ENCODE measurements around the gene THSD7A.

THSD7A gene

DNA sequence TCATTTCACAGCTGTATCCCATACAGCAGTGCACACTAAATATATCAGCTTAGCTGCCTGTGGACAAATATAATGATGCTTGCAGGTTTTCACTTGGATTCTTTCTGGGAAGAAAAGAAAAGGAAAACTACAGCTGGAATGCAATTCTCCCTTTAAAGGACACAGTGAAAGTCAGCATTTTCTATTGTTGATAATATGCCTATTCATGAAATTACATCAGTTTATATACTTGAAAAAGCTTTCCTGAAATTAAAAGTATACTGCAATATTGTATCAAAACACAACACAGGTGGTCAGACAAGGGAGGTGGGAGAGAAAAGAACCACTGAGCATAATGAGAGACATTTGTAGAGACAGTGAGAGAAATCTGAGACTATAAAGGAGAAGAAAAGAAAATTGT is 20.3 kb downstream of the THSD7A start:
- no peak for DNase-seq

DNA sequence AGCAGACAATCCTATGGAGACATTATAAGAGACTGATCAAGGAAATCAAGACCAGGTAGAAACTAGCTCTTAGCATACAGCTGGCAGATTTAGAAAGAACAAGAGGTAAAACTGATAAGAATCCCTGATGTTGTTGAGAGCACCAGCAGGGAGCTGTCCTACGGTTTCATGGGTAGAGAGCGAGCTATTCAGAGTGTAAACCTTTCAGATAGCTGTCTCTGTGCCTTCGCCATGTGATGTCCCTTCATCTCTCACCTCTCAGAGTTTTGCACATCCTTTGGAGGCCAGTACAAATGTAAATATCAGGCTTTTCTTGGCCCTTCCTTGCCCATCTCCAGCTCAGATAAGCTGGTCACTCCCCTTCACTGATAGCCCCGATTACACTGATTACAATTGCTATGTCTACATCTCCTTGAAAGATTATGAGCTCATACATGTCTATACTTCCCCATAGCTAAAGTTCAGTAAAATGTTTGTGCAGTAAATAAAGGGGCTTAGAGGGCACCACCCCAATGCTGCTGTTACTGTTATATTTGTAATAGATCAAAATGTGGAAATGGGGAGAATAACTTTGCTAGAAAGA is 21.9 kb downstream of the THSD7A start:
- no peak for DNase-seq

DNA sequence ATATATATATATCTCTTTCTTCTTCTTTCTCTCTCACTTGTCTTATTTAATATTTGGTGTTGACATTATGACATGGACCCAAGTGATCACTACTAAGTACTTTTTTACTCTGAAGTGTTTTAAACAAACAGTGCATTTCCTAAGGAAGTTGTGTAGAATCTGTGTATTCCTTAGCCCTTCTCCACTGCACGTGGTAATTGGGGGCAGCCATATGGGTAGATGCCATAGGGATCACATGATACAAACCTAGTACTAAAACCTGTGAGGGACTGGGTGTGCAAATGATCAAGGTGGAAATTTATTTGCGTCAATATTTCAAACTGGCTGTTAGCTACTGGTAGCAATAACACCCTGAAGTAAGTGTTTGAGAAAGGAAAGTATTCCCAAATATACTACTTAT is 25.0 kb downstream of the THSD7A start:
- DNase-seq, result no peak

DNA sequence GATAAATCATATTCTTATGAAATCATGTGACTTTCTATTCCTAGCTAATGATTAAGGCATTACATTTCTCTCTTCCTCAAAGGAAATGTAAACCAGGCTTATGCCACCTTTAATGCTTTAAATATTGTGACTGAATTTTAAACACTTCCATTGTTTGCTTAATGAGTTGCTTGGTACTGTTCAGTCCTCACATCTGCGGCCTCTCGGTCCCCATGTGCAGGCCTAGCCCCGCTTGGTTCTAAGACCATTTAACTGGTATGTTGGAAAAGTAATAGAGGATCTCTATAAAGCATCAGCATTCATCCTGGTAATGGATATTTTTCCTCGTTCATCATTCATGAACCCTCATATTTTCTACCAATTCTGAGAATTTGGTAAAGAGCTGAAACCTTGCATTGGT is 27.4 kb downstream of the THSD7A start:
- DNase-seq, result no peak

DNA sequence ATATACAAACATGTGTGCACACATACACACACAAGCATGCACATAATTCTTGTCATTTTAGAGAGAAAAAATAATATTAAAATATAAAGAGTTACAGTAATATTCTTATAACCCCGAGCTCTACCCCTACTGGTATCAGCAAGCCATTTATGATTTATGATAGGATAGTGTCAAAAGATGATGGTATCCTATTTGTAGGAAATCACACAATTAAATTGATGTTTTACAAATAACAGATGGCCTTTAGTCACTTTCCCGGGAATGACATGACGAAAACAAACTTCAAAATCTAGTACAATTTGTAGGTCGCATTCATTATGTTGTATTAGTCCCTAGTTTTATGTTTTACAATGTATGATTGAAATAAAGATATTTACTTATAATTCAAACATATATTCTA is 36.8 kb downstream of the THSD7A start:
- DNase-seq, result no peak

DNA sequence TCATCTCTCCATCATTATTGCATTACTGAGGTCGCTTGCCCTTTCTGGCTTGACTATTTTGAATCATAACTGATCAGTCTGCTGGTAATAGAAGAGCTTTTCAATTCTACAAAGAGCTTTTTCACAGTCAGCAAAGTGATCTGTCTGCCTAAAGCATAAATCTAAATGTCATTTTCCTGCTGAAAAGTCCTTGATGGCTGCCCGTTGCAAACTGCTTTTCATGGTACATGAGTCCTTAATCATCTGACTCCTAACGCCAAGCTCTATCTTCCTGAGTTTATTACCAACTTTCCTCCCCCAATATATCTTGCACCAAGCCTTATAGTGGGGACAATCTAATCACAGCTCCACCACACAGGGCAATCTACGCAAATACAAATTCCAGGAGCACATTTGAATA is 39.8 kb downstream of the THSD7A start:
- no peak for DNase-seq

DNA sequence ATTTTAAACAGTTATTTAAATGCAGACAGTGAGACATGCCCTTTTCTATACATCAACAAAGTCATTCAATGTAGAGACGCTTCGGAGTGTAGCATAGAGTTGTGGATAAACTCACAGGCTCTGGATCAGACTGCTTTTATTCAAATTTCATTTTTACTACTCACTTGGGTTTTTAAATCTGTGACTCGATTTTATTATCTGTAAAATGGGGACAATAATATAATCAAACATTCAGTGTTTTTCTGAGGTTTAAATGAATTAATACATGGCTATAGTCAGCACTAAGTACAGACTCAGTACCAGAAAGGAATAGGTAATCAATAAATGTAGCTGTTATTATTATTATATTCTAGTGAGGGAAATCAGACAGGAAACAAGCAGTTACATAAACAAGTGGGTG is 43.4 kb downstream of the THSD7A start:
- DNase-seq, result no peak

DNA sequence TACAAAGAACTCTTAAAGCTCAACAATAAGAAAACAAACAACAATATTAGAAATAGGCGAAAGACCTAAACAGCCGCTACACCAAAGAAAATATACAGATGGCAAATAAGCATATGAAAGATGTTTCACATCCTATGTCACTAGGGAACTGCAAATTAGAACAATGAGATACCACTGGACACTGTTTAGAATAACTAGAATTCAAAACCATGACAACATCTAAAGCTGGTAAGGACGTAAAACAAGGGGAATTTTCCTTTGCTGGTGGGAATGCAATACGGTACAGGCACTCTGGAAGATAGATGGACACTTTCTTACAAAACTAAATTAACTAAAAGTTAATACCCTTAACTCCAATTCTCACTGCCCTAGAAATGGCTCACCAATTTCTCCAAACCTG is 44.5 kb downstream of the THSD7A start:
- no peak for DNase-seq

DNA sequence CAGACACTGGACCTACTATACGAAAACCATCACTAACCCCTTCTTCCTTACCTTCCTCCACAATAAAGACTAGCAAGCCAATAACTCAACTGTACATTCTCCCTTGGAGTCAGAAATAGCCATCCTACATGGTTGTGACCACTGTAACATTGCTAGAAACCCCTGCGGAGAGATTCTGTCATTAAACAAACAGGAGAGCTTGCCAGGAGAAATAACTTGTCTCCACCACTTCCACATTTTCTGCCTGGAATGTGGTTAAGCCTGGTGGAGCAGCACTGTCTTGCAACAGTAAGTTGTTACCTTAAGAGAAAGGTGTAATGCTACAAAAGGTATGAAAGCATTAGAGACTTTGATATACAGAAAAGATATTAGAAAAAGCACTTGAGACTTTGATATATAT is 45.8 kb downstream of the THSD7A start:
- no peak for DNase-seq

DNA sequence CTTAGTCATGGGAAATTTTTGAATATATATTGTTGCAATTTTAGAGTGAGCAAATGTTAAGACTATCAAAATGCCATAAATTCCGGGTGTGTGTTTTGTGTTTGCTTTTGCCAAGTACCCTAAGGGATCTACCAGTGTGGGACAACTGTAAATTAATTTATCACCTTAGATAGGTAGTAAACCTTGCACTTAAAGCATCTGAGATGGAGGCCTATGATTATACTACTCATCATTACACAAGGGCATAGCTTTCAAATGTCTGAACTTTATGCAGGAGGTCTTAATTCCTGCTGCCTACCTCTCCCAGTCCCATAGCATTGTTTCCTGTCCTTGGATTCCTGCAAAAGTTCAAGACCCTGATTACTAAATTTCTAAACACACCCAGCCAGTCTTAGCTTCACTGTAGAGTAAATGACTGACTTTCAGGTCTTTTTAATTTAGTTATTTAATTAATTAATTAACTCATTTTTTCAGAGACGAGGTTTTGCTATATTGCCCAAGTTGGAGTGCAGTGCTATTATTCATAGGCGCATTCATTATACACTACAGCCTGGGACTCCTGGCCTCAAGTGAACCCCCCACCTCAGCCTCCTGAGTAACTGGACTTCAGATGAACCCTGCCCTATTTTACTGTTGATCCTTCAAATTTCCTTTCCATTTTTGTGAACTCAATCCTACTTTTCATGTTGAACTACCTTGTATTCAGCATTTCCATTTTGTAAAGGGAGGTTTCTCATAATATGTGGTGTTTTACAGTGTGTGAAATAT is 47.0 kb downstream of the THSD7A start:
- no peak for DNase-seq

DNA sequence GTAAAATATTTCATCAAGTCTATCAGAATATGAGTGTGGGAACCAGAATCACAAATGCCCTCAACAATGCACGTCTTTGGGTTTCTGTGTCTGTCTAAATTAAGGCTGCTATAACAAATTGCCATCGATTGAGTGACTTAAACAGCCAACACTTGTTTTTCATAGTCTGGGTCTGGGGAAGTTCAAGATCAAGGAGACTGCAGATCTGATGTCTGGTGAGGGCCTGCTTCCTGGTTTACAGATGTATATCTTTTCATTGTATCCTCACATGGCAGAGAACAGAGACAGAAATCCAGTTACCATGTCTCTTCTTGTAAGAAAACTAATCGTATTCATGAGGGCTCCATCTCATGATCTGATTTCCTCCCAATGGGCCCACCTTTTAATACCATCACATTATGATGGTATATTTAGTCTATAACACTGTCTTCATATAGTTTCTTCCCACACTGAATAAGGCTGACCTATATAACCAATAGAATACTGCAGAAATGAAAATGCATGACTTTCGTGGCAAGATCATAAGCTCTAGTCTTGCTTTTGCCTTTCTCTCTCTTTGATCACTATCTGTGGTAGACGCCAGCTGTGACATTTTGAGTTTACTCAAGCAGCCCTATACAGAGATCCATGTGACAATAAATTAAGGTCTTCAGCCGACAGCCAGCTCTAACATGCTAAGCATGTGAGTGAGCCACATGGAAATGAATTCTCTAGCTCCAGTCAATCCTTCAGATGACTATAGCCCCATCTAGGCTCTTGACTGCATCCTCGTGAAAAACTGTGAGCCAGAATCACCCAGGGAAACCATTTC is 51.9 kb downstream of the THSD7A start:
- no peak for DNase-seq

DNA sequence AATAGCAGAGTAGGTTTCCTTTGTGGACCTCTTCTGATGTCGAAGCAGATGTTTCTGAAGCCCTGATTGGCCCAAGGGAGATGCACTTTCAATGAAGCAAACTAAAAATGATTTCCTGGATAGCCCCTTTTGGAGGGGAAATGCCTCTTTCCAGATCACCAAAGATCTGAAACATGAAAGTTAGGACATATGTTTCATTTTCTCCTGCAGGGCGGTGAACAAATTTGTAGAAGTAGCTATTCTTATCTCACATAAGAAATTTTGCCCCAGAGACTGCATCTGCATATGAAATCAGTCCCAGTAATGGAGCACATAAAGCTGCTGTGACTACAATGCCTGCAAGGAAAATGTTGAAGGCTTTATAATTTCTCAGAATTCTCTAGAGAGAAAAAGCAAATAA is 56.0 kb downstream of the THSD7A start:
- DNase-seq, result no peak

DNA sequence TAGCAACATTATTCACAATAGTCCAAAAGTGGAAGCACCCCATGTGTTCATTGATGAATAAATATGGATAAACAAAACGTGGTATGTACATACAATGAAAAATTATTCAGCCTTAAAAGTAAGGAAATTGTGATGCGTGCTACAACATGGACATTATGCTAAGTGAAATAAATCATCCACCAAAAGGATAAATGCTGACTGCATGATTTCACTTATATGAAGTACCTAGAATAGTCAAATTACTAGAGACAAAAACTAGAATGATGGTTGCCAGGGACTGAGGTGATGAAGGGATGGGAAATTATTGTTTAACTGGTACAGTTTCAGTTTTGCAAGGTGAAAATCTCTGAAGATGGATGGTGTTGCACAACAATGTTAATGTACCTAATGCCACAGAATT is 56.6 kb downstream of the THSD7A start:
- no peak for DNase-seq

DNA sequence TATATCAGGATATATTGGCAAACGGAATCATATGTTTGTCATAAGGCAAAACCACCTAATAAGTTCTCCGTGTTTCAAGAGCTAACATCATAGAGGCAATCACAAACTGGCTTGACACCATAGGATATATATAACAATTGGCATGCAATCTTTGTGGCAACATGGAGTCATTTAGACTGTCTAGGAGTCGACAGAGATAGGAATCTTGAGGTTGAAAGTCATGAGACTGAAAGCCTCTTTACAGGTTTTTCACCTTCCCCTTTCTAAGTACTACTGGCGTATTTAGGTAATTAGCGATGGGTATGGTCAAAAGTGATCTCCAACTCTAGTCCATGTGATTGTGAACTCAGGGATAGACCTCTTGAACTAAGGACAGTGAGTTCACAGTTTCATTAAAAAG is 63.7 kb downstream of the THSD7A start:
- DNase-seq, result no peak

DNA sequence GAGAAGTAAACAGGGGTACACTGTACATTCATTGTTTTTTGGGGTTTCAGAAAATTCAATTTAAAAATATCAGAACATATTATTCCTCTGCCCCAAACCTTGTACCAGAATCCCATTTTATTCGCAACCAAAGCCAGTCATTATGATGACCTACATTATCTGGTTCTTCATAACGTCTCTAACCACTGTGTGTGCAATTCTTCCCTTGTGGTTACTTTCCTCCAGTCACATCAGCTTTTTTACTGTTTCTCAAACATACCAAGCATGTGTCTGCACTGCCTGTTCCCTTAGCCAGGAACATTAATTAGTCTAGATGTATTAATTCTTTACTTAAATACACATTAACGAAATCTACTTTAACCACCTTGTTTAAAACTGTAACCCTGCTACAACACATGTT is 64.8 kb downstream of the THSD7A start:
- DNase-seq, result no peak

DNA sequence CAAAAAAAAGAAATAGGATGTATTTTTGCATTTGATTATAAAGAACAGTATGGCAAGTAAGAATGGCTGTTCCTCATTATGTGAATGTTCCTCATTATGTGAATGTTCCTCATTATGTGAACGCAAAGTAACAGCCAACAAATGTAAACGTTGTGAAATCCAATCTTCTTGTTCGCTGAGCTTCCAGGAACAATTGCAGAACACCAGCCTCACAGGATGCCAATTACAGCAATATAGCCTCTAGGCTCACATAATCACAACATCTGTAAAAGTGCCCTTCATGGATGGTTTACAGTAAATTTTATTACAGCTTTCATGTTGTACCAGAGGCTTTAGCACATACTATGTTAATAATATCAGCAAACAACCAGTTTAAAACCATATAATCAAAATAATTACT is 71.6 kb downstream of the THSD7A start:
- DNase-seq, result no peak

DNA sequence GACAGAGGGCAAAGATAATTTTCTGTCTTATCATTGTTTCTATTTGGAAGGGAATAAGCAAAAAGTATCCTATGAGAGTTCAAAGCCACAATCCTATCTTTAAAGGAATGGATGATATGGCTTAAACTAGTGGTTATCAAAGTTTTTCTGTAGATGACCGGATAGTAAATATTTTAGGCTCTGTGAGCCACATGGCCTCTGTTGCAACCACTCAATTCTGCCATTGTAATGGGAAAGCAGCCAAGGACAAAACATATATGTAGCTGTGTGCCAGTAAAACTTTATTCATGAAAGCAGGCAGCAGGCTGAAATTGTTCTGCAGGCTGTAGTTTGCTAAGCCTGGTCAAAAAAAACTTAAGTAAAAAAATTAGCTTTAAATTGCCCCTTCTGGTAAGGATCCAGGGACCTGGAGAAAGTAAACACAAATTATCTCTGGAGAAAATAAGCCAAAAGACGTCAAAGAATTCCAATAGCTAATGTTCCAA is 73.3 kb downstream of the THSD7A start:
- DNase-seq, result no peak

DNA sequence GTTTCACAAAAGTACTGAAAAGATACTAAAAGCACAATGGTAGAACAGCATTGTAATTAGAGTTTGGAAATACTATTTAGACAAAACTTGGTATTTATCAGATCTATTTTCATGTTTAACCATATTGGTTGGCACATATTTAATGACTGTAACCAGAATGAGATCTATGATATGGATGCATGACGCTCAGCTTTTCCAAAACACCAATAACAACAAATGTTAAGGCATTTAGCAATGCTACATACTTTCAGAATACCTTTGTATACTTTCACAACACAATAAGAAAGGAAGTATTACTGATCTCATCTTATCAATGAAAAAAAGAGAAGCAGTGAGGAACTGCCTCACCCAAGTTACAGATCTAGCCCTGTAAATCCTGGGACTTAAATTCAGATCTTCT is 74.8 kb downstream of the THSD7A start:
- DNase-seq, result no peak

DNA sequence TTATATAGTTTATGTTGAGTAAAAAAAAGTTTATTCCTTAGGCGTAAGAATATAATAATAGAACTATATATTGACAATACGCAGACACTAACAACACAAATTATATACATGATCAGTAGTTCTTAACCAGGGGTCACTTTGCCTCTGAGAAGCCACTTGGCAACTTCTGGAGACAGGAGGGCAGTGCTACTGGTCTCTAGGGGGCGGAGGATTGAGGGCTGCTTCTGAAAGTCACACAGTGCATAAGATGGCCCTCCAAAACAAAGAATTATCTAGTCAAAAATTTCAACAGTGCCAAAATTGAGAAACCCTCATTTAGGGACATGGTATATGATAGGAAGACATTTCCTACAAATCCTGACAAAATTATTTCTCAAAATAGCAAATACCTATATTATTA is 77.1 kb downstream of the THSD7A start:
- no peak for DNase-seq

DNA sequence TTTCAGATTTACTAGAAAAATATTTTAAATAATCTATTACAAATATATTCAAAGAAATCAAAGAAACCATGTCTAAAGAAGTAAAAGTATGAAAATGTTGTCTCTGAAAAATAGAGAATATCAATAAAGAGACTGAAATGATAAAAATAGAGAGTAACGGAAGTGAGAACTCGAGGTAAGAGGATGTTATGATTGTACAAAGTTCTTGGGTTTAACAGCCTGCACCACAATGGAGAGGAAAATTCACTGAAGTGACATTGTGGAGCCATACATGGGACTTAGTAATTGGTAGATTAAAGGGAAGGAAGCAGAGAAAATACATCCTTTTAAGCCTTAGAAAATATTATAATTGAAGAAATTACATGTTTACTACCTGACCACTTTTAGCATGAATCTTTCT is 77.9 kb downstream of the THSD7A start:
- no peak for DNase-seq

DNA sequence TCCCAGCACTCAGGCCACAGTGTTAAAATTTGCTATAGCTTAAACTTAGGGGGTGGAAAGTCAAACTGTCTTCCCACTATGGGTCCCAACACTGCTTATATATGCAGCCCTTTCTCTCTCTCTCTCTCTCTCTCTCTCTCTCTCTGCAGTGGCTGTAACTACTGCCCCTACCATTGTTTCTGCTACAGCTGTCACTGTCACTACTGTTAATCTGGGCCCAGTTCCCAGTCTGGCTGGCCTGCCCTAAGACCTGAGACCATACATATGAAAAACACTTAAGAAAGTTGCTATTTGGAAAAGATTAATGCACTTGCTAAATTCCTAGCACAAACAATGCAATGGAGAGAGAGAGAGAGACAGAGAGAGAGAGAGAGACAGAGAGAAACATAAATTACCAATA is 78.6 kb downstream of the THSD7A start:
- DNase-seq, result no peak

DNA sequence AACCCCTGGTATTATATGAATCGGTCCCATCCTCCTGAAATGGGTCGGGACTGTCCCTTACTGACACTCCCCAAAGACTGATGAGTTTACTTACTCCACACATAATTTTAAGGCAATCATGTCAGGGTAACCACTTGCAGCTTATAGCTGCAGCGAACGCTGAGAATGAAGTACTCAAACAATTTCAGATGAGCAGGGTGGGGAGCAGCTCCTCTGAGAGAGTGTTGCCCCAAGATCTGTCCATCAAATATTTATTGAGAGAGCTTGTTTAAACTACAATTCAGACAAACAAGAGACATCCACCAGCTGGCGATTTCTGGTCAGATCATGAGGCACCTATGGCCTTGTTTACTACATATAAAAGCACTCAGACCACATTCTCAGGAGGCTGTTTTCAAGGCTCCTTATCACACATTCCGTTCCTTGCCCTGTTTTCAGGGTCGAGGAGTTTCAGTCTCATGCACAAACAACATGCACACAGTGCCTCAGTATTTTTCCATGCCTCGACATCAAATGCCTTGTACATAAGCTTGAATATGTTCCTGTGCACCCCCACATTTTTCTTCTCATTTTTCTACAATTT is 80.1 kb downstream of the THSD7A start:
- no peak for DNase-seq

DNA sequence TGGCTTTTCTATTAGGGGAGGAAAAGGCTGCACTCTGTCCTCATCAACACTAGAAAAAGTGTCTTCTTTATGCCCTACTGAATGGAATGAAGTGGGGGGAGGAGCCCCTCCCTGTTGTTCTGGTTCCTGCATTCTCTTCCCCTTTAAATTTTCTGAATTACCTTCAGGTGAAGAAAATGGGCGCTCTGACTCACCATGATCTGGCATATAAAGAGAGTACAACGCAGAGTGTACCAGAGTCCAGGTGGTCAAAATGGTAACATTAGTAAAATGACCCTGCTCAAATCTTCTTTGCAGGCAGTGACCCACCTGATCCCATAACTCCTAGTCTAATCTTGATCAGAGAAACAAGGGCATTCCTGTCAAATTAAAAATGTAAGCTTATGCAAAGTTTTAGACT is 80.7 kb downstream of the THSD7A start:
- DNase-seq, result no peak

DNA sequence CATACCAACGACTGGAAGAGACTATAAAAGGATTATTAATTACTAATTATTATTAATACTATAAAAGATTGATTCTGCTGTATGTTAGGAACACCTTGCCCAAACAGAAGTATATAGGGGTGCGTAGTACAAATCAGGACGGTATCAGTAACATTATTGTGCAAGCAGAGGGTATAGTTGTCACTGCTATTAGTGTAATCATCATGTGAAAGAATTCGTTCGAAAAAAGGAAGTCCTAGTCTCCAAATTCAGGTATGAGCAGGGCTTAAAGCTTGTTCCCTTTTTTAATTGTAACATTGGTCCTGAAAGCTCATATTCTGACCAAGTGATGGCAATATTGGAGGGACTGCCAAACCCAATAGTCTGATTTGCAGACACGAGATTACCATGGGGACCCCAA is 81.8 kb downstream of the THSD7A start:
- no peak for DNase-seq

Data from activated naive CD4-positive, alpha-beta T cell treated with anti-CD3 and anti-CD28 coated beads, Interleukin-2, amount 50 U/mL, for 16 hours (primary cell).